HEK293 (cell line): ENCODE measurements around the gene HLA-E.

Source experiments
- IKZF3 ChIP-seq: fragments of 450-650 bp; IDR thresholded peaks from 2 replicates; pipeline ENCODE4 v1.5.0; 2018; ENCODE audit warnings: missing biosample characterization, mild to moderate bottlenecking, missing genetic modification characterization, moderate library complexity
- INSM2 ChIP-seq: fragments of 450-650 bp; formaldehyde crosslinking; IDR thresholded peaks from 2 replicates; pipeline ENCODE4 v1.5.1; 2016; ENCODE audit warnings: missing biosample characterization, missing genetic modification characterization
- KLF10 ChIP-seq: fragments of 450-650 bp; IDR thresholded peaks from 2 replicates; pipeline ENCODE4 v1.5.1; 2018; ENCODE audit warnings: missing biosample characterization, mild to moderate bottlenecking, missing genetic modification characterization
- MYNN ChIP-seq: fragments of 450-650 bp; formaldehyde crosslinking; IDR thresholded peaks from 2 replicates; pipeline ENCODE4 v1.5.1; 2016; ENCODE audit warnings: missing biosample characterization, missing genetic modification characterization, borderline replicate concordance
- PRDM2 ChIP-seq: fragments of 450-650 bp; formaldehyde crosslinking; IDR thresholded peaks from 2 replicates; pipeline ENCODE4 v1.5.1; 2016; ENCODE audit warnings: missing biosample characterization, missing genetic modification characterization, borderline replicate concordance
- SP2 ChIP-seq: fragments of 450-650 bp; formaldehyde crosslinking; IDR thresholded peaks from 2 replicates; pipeline ENCODE4 v1.5.1; 2016; ENCODE audit warnings: missing biosample characterization, missing genetic modification characterization
- ZBTB20 ChIP-seq: fragments of 450-650 bp; formaldehyde crosslinking; IDR thresholded peaks from 2 replicates; pipeline ENCODE4 v1.5.1; 2016; ENCODE audit warnings: missing biosample characterization, missing genetic modification characterization
- ZFHX2 ChIP-seq: fragments of 450-650 bp; formaldehyde crosslinking; conservative IDR thresholded peaks from 2 replicates; pipeline ENCODE4 v1.5.1; 2016; ENCODE audit warnings: missing biosample characterization, missing genetic modification characterization
- ZFP69B ChIP-seq: fragments of 450-650 bp; formaldehyde crosslinking; IDR thresholded peaks from 2 replicates; pipeline ENCODE4 v1.5.1; 2016; ENCODE audit warnings: missing biosample characterization, missing genetic modification characterization
- ZNF274 ChIP-seq, 2 experiments: fragments of 200-500 bp in 1 of 2; fragments of 450-650 bp in 1 of 2; sonication (Bioruptor generic) in 1 of 2; formaldehyde crosslinking in 1 of 2; IDR thresholded peaks; 2 replicates each; pipeline versions ENCODE4 v1.5.1 to v1.6.1; 2014 to 2016; ENCODE audit warnings: borderline replicate concordance in 1 of 2, inconsistent platforms in 1 of 2, low read length in 1 of 2, missing biosample characterization in 1 of 2, missing genetic modification characterization in 1 of 2
- ZNF341 ChIP-seq: fragments of 450-650 bp; formaldehyde crosslinking; IDR thresholded peaks from 2 replicates; pipeline ENCODE4; 2016; ENCODE audit warnings: low read depth, missing biosample characterization, missing genetic modification characterization
- ZNF350 ChIP-seq: fragments of 450-650 bp; formaldehyde crosslinking; IDR thresholded peaks from 2 replicates; pipeline ENCODE4 v1.5.0; 2017; ENCODE audit warnings: missing biosample characterization, mild to moderate bottlenecking, missing genetic modification characterization
- ZNF416 ChIP-seq: fragments of 450-650 bp; formaldehyde crosslinking; IDR thresholded peaks from 2 replicates; pipeline ENCODE4 v1.5.1; 2016; ENCODE audit warnings: missing biosample characterization, missing genetic modification characterization
- ZNF423 ChIP-seq: fragments of 450-650 bp; formaldehyde crosslinking; IDR thresholded peaks from 2 replicates; pipeline ENCODE4 v1.5.1; 2016; ENCODE audit warnings: missing biosample characterization, missing genetic modification characterization
- ZNF433 ChIP-seq: fragments of 450-650 bp; formaldehyde crosslinking; IDR thresholded peaks from 2 replicates; pipeline ENCODE4 v1.5.1; 2016; ENCODE audit warnings: missing biosample characterization, missing genetic modification characterization, low read depth
- ZNF610 ChIP-seq: fragments of 450-650 bp; formaldehyde crosslinking; IDR thresholded peaks from 2 replicates; pipeline ENCODE4 v1.5.1; 2016; ENCODE audit warnings: missing biosample characterization, missing genetic modification characterization, borderline replicate concordance
- ZNF621 ChIP-seq: fragments of 450-650 bp; formaldehyde crosslinking; IDR thresholded peaks from 2 replicates; pipeline ENCODE4 v1.5.1; 2017; ENCODE audit warnings: missing biosample characterization, missing genetic modification characterization
- ZNF624 ChIP-seq: fragments of 450-650 bp; formaldehyde crosslinking; IDR thresholded peaks from 2 replicates; pipeline ENCODE4 v1.5.1; 2017; ENCODE audit warnings: missing biosample characterization, missing genetic modification characterization
- ZNF791 ChIP-seq: fragments of 450-650 bp; formaldehyde crosslinking; IDR thresholded peaks from 2 replicates; pipeline ENCODE4 v1.5.1; 2016; ENCODE audit warnings: missing biosample characterization, missing genetic modification characterization
- ZNF792 ChIP-seq: fragments of 450-650 bp; formaldehyde crosslinking; IDR thresholded peaks from 2 replicates; pipeline ENCODE4 v1.5.1; 2016; ENCODE audit warnings: missing biosample characterization, missing genetic modification characterization
- ZSCAN23 ChIP-seq: fragments of 450-650 bp; formaldehyde crosslinking; IDR thresholded peaks from 2 replicates; pipeline ENCODE4 v1.5.1; 2016; ENCODE audit warnings: missing biosample characterization, missing genetic modification characterization
- ZXDB ChIP-seq: fragments of 450-650 bp; formaldehyde crosslinking; IDR thresholded peaks from 2 replicates; pipeline ENCODE4 v1.5.1; 2016; ENCODE audit warnings: missing biosample characterization, missing genetic modification characterization
- TF ChIP-seq, protein P1 (sequence below): fragments of 450-650 bp; formaldehyde crosslinking; conservative IDR thresholded peaks from 2 replicates; pipeline ENCODE4 v1.5.1; 2016; ENCODE audit warnings: low read depth, missing biosample characterization, missing genetic modification characterization
- TF ChIP-seq, protein P2 (sequence below): fragments of 450-650 bp; IDR thresholded peaks from 2 replicates; pipeline ENCODE4 v1.5.1; 2018; ENCODE audit warnings: missing biosample characterization, mild to moderate bottlenecking, missing genetic modification characterization

Gene HLA-E

DNA sequence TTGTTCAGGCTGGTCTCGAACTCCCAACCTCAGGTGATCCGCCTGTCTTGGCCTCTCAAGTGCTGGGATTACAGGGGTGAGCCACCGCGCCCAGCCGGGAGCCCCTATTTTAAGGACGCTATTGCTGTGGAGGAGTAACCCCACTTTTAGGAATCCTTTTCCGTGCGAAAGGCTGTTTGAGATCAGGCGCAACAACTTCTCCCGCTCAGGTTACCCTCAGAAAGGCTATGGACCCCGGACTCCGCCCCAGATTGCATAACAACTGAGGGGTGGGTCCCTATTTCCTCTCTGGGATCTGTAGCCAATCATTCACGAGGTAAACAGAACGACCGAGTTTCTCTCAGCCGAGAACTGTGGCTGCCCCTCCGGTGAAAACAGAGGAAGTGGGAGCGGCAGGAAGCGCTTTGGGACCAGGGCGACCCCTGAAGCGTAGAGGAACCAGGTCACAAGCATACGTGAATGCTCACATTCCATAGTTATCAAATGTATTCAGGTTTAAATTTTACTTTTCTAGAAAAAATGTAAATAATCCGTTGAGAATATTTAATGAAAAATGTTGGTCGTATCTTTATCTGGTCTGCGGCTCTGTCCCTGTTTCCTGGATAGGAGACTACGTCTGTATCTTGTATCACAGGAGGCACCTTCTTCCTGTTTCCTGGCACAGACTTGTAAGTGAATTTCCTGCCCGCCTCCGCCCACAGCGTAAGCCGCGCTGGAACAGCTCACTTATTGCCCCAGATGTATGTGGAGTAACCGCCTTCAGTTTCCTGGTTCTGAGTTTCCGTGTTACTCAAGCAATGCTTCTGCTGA is 26.8 kb downstream of the HLA-E start (continued):
- peak; percentile 92 for TF ChIP-seq ZNF610 (tag by site-specific recombination)
- TF ChIP-seq ZNF433 (tag by site-specific recombination): no peak
- TF ChIP-seq ZNF274 (IDR thresholded peaks at IDR 0.05; ENCODE audit: low read length): no peak
- no peak for TF ChIP-seq ZNF274 (tag by site-specific recombination; IDR thresholded peaks at IDR 0.05; ENCODE audit: borderline replicate concordance)
- no peak for TF ChIP-seq ZNF621 (tag by site-specific recombination)
- peak; percentile 89 for TF ChIP-seq ZBTB20
- peak; percentile 46 for TF ChIP-seq SP2 (tag by site-specific recombination)
- TF ChIP-seq ZFHX2 (tag by site-specific recombination): peak; percentile 68
- TF ChIP-seq PRDM2 (tag by site-specific recombination): no peak
- no peak for TF ChIP-seq ZSCAN23 (tag by site-specific recombination)
- TF ChIP-seq ZNF792: no peak
- TF ChIP-seq KLF10 (tag by site-specific recombination): no peak
- TF ChIP-seq IKZF3 (tag by site-specific recombination): peak; percentile 80
- TF ChIP-seq ZNF624 (tag by site-specific recombination): no peak
- TF ChIP-seq ZNF791 (tag by site-specific recombination): no peak
- TF ChIP-seq, protein P1, sequence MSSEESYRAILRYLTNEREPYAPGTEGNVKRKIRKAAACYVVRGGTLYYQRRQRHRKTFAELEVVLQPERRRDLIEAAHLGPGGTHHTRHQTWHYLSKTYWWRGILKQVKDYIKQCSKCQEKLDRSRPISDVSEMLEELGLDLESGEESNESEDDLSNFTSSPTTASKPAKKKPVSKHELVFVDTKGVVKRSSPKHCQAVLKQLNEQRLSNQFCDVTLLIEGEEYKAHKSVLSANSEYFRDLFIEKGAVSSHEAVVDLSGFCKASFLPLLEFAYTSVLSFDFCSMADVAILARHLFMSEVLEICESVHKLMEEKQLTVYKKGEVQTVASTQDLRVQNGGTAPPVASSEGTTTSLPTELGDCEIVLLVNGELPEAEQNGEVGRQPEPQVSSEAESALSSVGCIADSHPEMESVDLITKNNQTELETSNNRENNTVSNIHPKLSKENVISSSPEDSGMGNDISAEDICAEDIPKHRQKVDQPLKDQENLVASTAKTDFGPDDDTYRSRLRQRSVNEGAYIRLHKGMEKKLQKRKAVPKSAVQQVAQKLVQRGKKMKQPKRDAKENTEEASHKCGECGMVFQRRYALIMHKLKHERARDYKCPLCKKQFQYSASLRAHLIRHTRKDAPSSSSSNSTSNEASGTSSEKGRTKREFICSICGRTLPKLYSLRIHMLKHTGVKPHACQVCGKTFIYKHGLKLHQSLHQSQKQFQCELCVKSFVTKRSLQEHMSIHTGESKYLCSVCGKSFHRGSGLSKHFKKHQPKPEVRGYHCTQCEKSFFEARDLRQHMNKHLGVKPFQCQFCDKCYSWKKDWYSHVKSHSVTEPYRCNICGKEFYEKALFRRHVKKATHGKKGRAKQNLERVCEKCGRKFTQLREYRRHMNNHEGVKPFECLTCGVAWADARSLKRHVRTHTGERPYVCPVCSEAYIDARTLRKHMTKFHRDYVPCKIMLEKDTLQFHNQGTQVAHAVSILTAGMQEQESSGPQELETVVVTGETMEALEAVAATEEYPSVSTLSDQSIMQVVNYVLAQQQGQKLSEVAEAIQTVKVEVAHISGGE (tag by site-specific recombination): peak; percentile 59
- no peak for TF ChIP-seq MYNN (tag by site-specific recombination)
- no peak for TF ChIP-seq ZXDB (tag by site-specific recombination)
- peak; percentile 67 for TF ChIP-seq ZNF341 (tag by site-specific recombination)
- no peak for TF ChIP-seq ZNF350 (tag by site-specific recombination)
- TF ChIP-seq ZNF416: no peak
- TF ChIP-seq, protein P2, sequence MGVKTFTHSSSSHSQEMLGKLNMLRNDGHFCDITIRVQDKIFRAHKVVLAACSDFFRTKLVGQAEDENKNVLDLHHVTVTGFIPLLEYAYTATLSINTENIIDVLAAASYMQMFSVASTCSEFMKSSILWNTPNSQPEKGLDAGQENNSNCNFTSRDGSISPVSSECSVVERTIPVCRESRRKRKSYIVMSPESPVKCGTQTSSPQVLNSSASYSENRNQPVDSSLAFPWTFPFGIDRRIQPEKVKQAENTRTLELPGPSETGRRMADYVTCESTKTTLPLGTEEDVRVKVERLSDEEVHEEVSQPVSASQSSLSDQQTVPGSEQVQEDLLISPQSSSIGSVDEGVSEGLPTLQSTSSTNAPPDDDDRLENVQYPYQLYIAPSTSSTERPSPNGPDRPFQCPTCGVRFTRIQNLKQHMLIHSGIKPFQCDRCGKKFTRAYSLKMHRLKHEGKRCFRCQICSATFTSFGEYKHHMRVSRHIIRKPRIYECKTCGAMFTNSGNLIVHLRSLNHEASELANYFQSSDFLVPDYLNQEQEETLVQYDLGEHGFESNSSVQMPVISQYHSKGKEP (tag by site-specific recombination): no peak
- TF ChIP-seq ZNF423 (tag by site-specific recombination): no peak
- no peak for TF ChIP-seq INSM2 (tag by site-specific recombination)
- TF ChIP-seq ZFP69B (tag by site-specific recombination): peak; percentile 64; the same call in 1 of the 2 replicates
